ENCODE data around the gene SORL1. TPM values are rescaled to one million over a fixed set of nuclear protein-coding genes. Genes with fewer than 3 reads are reported as not detected.
"Not testable (repeated sequence)": the region's sequence is repeated elsewhere in the genome, so short reads cannot be mapped to it uniquely, and the experiment has no call there.

Gene SORL1
- total RNA-seq, 1 donor from 2014 or later: 11.3 TPM

DNA sequence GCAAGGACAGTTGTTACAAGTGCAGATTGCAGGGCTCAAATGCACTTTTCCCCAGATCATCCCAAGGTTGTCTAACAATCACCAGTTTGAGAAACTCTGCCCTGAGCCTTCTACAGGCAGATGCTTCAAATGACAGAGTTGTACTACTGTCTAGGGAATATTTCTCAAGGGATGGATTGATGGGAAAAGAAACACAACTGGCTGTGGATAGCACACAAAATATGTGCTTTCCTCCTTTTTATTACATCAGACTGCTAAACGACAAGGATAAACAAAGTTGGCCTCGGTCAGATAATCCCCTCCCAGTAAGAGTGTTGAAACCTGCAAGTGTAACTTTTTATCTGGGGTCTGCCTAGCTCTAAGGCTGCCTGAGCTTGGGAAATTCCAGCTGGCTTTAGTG is 47.3 kb downstream of the SORL1 start:
- FAIRE-seq: no peak

GRCh38 chr11:121500275-121500674 is 48.2 kb downstream of the SORL1 start:
- Histone ChIP-seq H3K4me3 (ENCODE audit: low read depth, low read length) (no peak overlapping the region), H3K27me3 (ENCODE audit: control insufficient read depth, insufficient read depth, low read length) (no peaks in the 10 kb centered on the region), H3K36me3 (ENCODE audit: control insufficient read depth, insufficient read depth, low read length) (no peaks in the 10 kb centered on the region)
- FAIRE-seq (no peak), DNase-seq (ENCODE audit: low read depth) (no peak)
- TF ChIP-seq, protein P1, sequence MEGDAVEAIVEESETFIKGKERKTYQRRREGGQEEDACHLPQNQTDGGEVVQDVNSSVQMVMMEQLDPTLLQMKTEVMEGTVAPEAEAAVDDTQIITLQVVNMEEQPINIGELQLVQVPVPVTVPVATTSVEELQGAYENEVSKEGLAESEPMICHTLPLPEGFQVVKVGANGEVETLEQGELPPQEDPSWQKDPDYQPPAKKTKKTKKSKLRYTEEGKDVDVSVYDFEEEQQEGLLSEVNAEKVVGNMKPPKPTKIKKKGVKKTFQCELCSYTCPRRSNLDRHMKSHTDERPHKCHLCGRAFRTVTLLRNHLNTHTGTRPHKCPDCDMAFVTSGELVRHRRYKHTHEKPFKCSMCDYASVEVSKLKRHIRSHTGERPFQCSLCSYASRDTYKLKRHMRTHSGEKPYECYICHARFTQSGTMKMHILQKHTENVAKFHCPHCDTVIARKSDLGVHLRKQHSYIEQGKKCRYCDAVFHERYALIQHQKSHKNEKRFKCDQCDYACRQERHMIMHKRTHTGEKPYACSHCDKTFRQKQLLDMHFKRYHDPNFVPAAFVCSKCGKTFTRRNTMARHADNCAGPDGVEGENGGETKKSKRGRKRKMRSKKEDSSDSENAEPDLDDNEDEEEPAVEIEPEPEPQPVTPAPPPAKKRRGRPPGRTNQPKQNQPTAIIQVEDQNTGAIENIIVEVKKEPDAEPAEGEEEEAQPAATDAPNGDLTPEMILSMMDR (IDR thresholded peaks at IDR 0.05; ENCODE audit: insufficient read depth, low read length, severe bottlenecking): no peak

More for the DNA sequence above, 47.3 kb downstream of the SORL1 start:
- H3K27me3 ChIP-seq (ENCODE audit: control insufficient read depth, insufficient read depth, low read length): no peaks in the 10 kb centered on the region
- TF ChIP-seq, protein P1 (IDR thresholded peaks at IDR 0.05; ENCODE audit: insufficient read depth, low read length, severe bottlenecking): no peak
- H3K4me3 ChIP-seq (ENCODE audit: low read depth, low read length): no peak overlapping the region
- no peaks in the 10 kb centered on the region for H3K36me3 ChIP-seq (ENCODE audit: control insufficient read depth, insufficient read depth, low read length)
- no peak for DNase-seq (ENCODE audit: low read depth)

GRCh38 chr11:121500717-121501116 is 48.6 kb downstream of the SORL1 start:
- TF ChIP-seq, protein P1 (IDR thresholded peaks at IDR 0.05; ENCODE audit: insufficient read depth, low read length, severe bottlenecking): no peak
- no peak overlapping the region for H3K4me3 ChIP-seq (ENCODE audit: low read depth, low read length)
- DNase-seq (ENCODE audit: low read depth): no peak
- H3K27me3 ChIP-seq (ENCODE audit: control insufficient read depth, insufficient read depth, low read length): no peaks in the 10 kb centered on the region
- no peak for FAIRE-seq
- H3K36me3 ChIP-seq (ENCODE audit: control insufficient read depth, insufficient read depth, low read length): no peaks in the 10 kb centered on the region

GRCh38 chr11:121503051-121503450 is 50.9 kb downstream of the SORL1 start:
- DNase-seq (ENCODE audit: low read depth): peak; percentile 28
- TF ChIP-seq, protein P1 (IDR thresholded peaks at IDR 0.05; ENCODE audit: insufficient read depth, low read length, severe bottlenecking): no peak
- no peak overlapping the region for H3K4me3 ChIP-seq (ENCODE audit: low read depth, low read length)
- H3K27me3 ChIP-seq (ENCODE audit: control insufficient read depth, insufficient read depth, low read length): no peaks in the 10 kb centered on the region
- no peaks in the 10 kb centered on the region for H3K36me3 ChIP-seq (ENCODE audit: control insufficient read depth, insufficient read depth, low read length)
- FAIRE-seq: no peak

- FAIRE-seq; H3K27me3 ChIP-seq (ENCODE audit: control insufficient read depth, insufficient read depth, low read length); DNase-seq (ENCODE audit: low read depth); H3K4me3 ChIP-seq (ENCODE audit: low read depth, low read length); H3K36me3 ChIP-seq (ENCODE audit: control insufficient read depth, insufficient read depth, low read length): not testable (repeated sequence)
These were observed 54.1 kb downstream of the SORL1 start for GRCh38 chr11:121506237-121506636.

DNA sequence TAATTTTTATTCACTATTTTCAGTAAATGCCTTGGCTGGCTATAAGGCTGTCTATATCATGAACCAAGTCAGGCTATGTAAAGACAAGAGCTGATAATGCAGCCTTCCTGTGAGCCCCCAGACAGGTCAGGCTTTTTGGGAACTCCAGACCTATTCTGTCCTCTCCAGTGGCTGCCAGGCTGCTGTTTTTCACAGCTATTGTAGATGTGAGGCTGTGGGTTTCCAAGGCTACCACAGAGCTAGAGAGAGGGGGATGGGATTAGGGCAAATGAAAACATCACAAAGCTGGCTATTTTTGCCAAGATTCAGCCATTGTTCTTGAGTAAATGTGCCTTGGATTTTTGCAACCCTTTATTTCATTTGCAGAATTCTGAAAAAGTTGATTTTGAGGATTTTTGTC is 56.3 kb downstream of the SORL1 start:
- FAIRE-seq: no peak
- Histone ChIP-seq H3K36me3 (ENCODE audit: control insufficient read depth, insufficient read depth, low read length) (no peaks in the 10 kb centered on the region), H3K27me3 (ENCODE audit: control insufficient read depth, insufficient read depth, low read length) (no peaks in the 10 kb centered on the region), H3K4me3 (ENCODE audit: low read depth, low read length) (no peak overlapping the region)
- DNase-seq (ENCODE audit: low read depth): no peak
- TF ChIP-seq, protein P1 (IDR thresholded peaks at IDR 0.05; ENCODE audit: insufficient read depth, low read length, severe bottlenecking): no peak
